ENCODE results near the gene MT1F.

DNA sequence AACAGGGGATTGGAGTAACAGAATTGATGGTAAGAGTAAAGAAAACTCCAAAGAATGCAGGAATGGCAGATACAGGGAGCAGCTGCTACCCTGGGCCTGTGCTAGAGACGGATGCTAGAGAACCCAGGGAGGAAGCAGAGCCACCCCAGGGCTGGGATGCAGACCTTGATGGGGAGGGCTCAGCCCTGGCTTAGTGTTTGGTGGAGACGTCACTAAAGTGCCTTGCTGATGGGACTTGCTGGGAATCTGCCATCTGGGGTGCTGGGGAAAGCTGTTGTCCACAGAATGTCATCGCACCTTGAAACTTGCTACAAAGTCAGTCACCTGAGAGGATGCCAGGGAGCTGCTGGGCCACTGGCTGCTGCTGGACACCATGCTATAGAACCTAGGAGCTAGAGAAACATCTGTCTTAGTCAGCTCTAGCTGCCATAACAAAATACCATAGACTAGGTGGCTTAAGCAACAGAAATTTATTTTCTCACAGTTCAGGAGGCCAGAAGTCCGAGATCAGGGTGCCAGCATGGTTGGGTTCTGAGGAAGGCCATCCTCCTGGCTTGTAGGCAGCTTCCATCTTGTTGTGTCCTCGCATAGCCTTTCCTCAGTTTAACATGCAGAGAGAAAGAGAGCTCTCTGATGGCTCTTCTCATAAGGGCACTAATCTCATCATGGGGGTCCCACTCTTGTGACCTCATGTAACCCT lies 39.8 kb downstream of the MT1F start:
- TF ChIP-seq, protein P1, sequence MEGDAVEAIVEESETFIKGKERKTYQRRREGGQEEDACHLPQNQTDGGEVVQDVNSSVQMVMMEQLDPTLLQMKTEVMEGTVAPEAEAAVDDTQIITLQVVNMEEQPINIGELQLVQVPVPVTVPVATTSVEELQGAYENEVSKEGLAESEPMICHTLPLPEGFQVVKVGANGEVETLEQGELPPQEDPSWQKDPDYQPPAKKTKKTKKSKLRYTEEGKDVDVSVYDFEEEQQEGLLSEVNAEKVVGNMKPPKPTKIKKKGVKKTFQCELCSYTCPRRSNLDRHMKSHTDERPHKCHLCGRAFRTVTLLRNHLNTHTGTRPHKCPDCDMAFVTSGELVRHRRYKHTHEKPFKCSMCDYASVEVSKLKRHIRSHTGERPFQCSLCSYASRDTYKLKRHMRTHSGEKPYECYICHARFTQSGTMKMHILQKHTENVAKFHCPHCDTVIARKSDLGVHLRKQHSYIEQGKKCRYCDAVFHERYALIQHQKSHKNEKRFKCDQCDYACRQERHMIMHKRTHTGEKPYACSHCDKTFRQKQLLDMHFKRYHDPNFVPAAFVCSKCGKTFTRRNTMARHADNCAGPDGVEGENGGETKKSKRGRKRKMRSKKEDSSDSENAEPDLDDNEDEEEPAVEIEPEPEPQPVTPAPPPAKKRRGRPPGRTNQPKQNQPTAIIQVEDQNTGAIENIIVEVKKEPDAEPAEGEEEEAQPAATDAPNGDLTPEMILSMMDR (IDR thresholded peaks at IDR 0.05), result no peak
- TF ChIP-seq EZH2 (IDR thresholded peaks at IDR 0.05; ENCODE audit: borderline replicate concordance, insufficient read depth, low read depth, low read length, poor library complexity, severe bottlenecking), result no peak
